ENCODE data around the gene ZNF644.
A peak's percentile ranks its signal among the peaks of the same experiment; 100 is the strongest.

Gene ZNF644

DNA sequence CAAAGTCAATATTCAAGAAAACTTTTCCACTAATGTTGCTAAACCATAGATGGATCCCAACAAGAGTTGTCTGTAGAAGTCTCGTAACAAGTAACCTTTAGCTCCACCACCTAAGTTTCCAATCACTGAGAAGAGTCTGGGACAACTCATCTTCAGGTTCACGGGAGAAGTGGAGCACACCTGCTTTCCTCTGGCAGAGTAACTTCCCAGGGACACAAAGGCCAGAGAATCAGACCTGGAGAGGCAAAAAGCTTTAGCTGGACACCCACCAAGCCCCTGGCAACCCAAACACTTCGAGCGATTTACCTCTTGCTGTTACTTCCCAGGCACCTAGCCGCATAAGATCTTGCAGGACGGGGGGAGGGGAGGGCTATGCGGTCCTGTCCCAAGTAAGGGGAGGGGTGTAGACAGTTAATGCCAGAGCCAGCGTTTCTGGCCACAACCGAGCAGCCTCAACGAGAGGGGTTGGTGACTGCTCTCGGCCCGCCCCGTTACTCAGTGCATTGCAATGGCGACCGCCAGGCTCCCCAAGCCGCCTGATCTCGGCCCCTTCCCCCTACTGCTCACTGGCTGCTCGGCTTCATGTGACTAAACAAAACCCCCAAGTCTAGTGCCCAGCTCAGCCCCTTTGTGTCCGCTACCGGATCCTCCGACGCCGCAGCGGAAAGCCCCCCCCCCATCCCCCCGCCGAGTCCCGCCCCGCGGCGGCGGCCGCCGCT, 709 bp downstream of the ZNF644 start:
- no peak overlapping the region for H2AK5ac ChIP-seq (ENCODE audit: low read length)
- peak overlapping the region; percentile 68 for H2BK5ac ChIP-seq (ENCODE audit: low read length)
- H4K8ac ChIP-seq (ENCODE audit: low read depth, low read length), result no peak overlapping the region
- H2BK15ac ChIP-seq (replicated peaks; ENCODE audit: low read depth), result no peak overlapping the region
- H3K4me2 ChIP-seq (ENCODE audit: low read length), result peak overlapping the region; percentile 41
- H4K5ac ChIP-seq (ENCODE audit: low read length), result peak overlapping the region; percentile 61
- peak overlapping the region; percentile 97 for H3K56ac ChIP-seq (ENCODE audit: low read length)
- peak overlapping the region; percentile 97 for H3K9ac ChIP-seq (ENCODE audit: low read length)
- peak; percentile 96 for DNase-seq
- peak overlapping the region; percentile 99 for H3K4ac ChIP-seq (ENCODE audit: low read depth, low read length)
- H3K27ac ChIP-seq (ENCODE audit: low read depth, low read length), result peak overlapping the region; percentile 100
- peak overlapping the region; percentile 75 for H3K4me3 ChIP-seq (ENCODE audit: low read length)
- no peaks in the 10 kb centered on the region for H3K27me3 ChIP-seq (ENCODE audit: insufficient read depth, low read length, poor library complexity)
- no peak overlapping the region for H3K23ac ChIP-seq (ENCODE audit: low read length)
- H3K4me1 ChIP-seq (ENCODE audit: control insufficient read depth, low read depth, low read length), result peaks cover 5% of the 10 kb centered on the region
- H3K79me1 ChIP-seq (ENCODE audit: low read length), result peaks cover 3% of the 10 kb centered on the region
- no peaks in the 10 kb centered on the region for H3K36me3 ChIP-seq (ENCODE audit: control insufficient read depth, insufficient read depth, low read length)
- H2BK120ac ChIP-seq (ENCODE audit: low read depth, low read length), result peak overlapping the region; percentile 95
- H3K18ac ChIP-seq (ENCODE audit: low read length), result peak overlapping the region; percentile 100
- WGBS (ENCODE audit: extremely low coverage, insufficient coverage, low lambda C conversion rate), result no CpG with 5 or more reads among the region's 33 CpGs
- H3K79me2 ChIP-seq (ENCODE audit: control insufficient read depth, insufficient read depth, low read length), result peaks cover 36% of the 10 kb centered on the region

DNA sequence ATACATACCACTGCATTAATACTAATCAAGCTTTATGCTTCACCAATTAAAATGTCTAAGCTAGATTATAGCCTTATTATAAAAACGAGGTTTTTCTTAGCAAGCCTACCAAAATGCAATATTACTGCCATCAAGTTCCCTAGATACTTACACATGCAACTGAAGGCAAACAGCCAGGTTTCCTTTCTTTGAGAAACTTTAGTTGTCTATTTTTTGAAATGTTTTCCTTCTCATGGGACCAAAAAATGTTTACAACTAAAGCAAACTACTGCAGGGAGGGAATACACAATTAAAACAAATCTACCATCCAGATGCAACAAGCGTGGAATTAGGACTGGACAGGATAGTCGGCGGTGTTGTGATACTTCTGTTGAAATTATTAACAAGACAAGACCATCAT, 1.3 kb downstream of the ZNF644 start:
- no peak overlapping the region for H3K4ac ChIP-seq (ENCODE audit: low read depth, low read length)
- peaks cover 6% of the 10 kb centered on the region for H3K4me1 ChIP-seq (ENCODE audit: control insufficient read depth, low read depth, low read length)
- H3K4me3 ChIP-seq (ENCODE audit: low read length), result peak overlapping the region; percentile 75
- H3K9ac ChIP-seq (ENCODE audit: low read length), result peak overlapping the region; percentile 87
- no peak overlapping the region for H2AK5ac ChIP-seq (ENCODE audit: low read length)
- H3K79me2 ChIP-seq (ENCODE audit: control insufficient read depth, insufficient read depth, low read length), result peaks cover 41% of the 10 kb centered on the region
- peaks cover 4% of the 10 kb centered on the region for H3K79me1 ChIP-seq (ENCODE audit: low read length)
- H4K5ac ChIP-seq (ENCODE audit: low read length), result no peak overlapping the region
- H3K27ac ChIP-seq (ENCODE audit: low read depth, low read length), result no peak overlapping the region
- no peak overlapping the region for H4K8ac ChIP-seq (ENCODE audit: low read depth, low read length)
- H3K23ac ChIP-seq (ENCODE audit: low read length), result no peak overlapping the region
- no peak overlapping the region for H2BK120ac ChIP-seq (ENCODE audit: low read depth, low read length)
- WGBS (ENCODE audit: extremely low coverage, insufficient coverage, low lambda C conversion rate), result no CpG with 5 or more reads among the region's 4 CpGs
- no peak overlapping the region for H2BK15ac ChIP-seq (replicated peaks; ENCODE audit: low read depth)
- DNase-seq, result no peak
- H2BK5ac ChIP-seq (ENCODE audit: low read length), result no peak overlapping the region
- H3K18ac ChIP-seq (ENCODE audit: low read length), result no peak overlapping the region
- peak overlapping the region; percentile 43 for H3K4me2 ChIP-seq (ENCODE audit: low read length)
- H3K27me3 ChIP-seq (ENCODE audit: insufficient read depth, low read length, poor library complexity), result no peaks in the 10 kb centered on the region
- H3K56ac ChIP-seq (ENCODE audit: low read length), result peak overlapping the region; percentile 85
- H3K36me3 ChIP-seq (ENCODE audit: control insufficient read depth, insufficient read depth, low read length), result no peaks in the 10 kb centered on the region

DNA sequence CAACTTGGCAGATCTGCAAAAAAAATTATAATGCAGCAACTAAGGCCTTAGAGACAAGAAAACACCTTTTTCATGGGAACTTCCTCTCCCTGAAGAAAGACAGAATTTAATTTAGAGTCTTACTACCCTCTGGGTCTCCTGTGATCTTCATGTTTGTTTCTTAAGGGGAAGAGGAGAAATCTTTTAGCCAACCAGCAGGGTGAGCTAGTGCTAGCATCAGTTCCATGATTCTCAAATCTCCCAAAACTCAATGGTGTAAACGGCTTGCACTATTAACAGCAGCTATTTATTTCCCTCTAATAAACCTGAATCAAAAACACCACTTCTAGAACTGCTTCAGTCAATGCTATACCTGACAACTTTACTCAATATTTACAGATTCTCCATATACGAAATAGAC, 3.8 kb downstream of the ZNF644 start:
- H2AK5ac ChIP-seq (ENCODE audit: low read length), result no peak overlapping the region
- no peaks in the 10 kb centered on the region for H3K36me3 ChIP-seq (ENCODE audit: control insufficient read depth, insufficient read depth, low read length)
- H2BK15ac ChIP-seq (replicated peaks; ENCODE audit: low read depth), result no peak overlapping the region
- peak; percentile 57 for DNase-seq
- no peak overlapping the region for H3K56ac ChIP-seq (ENCODE audit: low read length)
- H3K4me3 ChIP-seq (ENCODE audit: low read length), result no peak overlapping the region
- H3K27me3 ChIP-seq (ENCODE audit: insufficient read depth, low read length, poor library complexity), result no peaks in the 10 kb centered on the region
- no peak overlapping the region for H3K4me2 ChIP-seq (ENCODE audit: low read length)
- H2BK5ac ChIP-seq (ENCODE audit: low read length), result no peak overlapping the region
- H2BK120ac ChIP-seq (ENCODE audit: low read depth, low read length), result no peak overlapping the region
- peaks cover 56% of the 10 kb centered on the region for H3K79me2 ChIP-seq (ENCODE audit: control insufficient read depth, insufficient read depth, low read length)
- no peak overlapping the region for H3K23ac ChIP-seq (ENCODE audit: low read length)
- WGBS (ENCODE audit: extremely low coverage, insufficient coverage, low lambda C conversion rate), result no CpG with 5 or more reads among the region's 2 CpGs
- no peak overlapping the region for H3K4ac ChIP-seq (ENCODE audit: low read depth, low read length)
- no peak overlapping the region for H4K5ac ChIP-seq (ENCODE audit: low read length)
- peaks cover 6% of the 10 kb centered on the region for H3K4me1 ChIP-seq (ENCODE audit: control insufficient read depth, low read depth, low read length)
- no peak overlapping the region for H4K8ac ChIP-seq (ENCODE audit: low read depth, low read length)
- peaks cover 5% of the 10 kb centered on the region for H3K79me1 ChIP-seq (ENCODE audit: low read length)
- no peak overlapping the region for H3K18ac ChIP-seq (ENCODE audit: low read length)
- no peak overlapping the region for H3K9ac ChIP-seq (ENCODE audit: low read length)
- H3K27ac ChIP-seq (ENCODE audit: low read depth, low read length), result no peak overlapping the region

DNA sequence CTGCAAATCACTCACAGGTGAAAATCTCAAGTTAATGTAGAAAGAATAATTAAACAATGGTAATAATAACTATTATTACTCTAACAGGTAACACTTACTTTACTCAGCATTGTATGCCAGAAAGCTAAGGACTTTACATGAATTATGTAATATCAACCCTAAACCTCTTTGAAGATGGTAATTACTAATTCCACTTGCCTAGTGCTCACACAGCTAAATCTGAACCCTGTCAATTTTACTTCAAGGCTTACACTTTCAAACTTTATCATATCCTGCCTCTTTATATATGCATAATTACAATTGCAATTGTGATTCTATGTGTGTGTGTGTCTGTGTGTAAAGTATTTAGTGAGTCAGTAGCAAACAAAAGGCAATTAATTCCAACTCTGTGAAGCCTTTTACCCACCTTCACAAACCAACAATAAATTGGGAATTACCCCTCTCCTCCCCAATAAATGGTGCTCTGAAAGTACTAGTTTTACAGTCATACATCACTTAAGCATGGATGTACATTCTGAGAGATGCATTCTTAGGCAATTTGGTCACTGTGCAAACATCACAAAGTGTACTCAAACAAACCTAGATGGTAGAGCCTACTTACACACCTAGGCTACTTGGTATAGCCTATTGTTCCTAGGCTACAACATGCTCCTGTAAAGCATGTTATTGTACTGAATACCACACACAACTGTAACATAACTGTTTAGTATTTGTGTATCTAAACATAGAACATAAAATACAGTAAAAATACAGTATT, 5.9 kb downstream of the ZNF644 start:
- Histone ChIP-seq H3K23ac (ENCODE audit: low read length) (no peak overlapping the region), H2AK5ac (ENCODE audit: low read length) (no peak overlapping the region), H3K9ac (ENCODE audit: low read length) (no peak overlapping the region), H3K56ac (ENCODE audit: low read length) (no peak overlapping the region), H4K5ac (ENCODE audit: low read length) (no peak overlapping the region), H4K8ac (ENCODE audit: low read depth, low read length) (no peak overlapping the region), H3K4me3 (ENCODE audit: low read length) (no peak overlapping the region), H3K27ac (ENCODE audit: low read depth, low read length) (no peak overlapping the region), H2BK120ac (ENCODE audit: low read depth, low read length) (no peak overlapping the region), H3K4ac (ENCODE audit: low read depth, low read length) (no peak overlapping the region), H3K18ac (ENCODE audit: low read length) (no peak overlapping the region), H2BK5ac (ENCODE audit: low read length) (no peak overlapping the region), H3K79me1 (ENCODE audit: low read length) (peaks cover 5% of the 10 kb centered on the region), H3K4me1 (ENCODE audit: control insufficient read depth, low read depth, low read length) (peaks cover 2% of the 10 kb centered on the region), H3K79me2 (ENCODE audit: control insufficient read depth, insufficient read depth, low read length) (peaks cover 66% of the 10 kb centered on the region), H3K36me3 (ENCODE audit: control insufficient read depth, insufficient read depth, low read length) (no peaks in the 10 kb centered on the region), H2BK15ac (replicated peaks; ENCODE audit: low read depth) (no peak overlapping the region), H3K27me3 (ENCODE audit: insufficient read depth, low read length, poor library complexity) (no peaks in the 10 kb centered on the region), H3K4me2 (ENCODE audit: low read length) (no peak overlapping the region)
- no peak for DNase-seq

DNA sequence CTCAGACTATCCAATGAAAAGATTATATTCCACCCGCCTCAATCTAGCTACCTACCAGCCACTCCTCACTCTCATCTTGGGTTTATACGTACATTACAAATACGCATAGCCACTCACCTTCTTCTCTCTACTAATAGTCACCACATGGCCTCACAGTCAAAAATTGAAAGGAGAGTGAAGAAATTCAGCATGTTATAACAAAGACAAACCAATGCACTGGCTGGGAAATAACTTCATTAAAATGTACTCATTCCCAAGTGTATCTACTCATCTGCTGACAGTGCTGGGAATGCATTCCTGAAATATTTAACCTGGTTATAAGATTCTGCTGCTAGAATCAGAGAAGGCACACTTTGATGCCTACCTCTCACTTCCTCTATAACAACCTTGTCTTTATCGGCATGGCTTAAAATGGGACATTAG, 6.5 kb downstream of the ZNF644 start:
- H3K4me2 ChIP-seq (ENCODE audit: low read length), result no peak overlapping the region
- no peak overlapping the region for H3K4me3 ChIP-seq (ENCODE audit: low read length)
- no peak overlapping the region for H3K9ac ChIP-seq (ENCODE audit: low read length)
- H3K79me1 ChIP-seq (ENCODE audit: low read length), result peaks cover 5% of the 10 kb centered on the region
- H3K36me3 ChIP-seq (ENCODE audit: control insufficient read depth, insufficient read depth, low read length), result no peaks in the 10 kb centered on the region
- H3K79me2 ChIP-seq (ENCODE audit: control insufficient read depth, insufficient read depth, low read length), result peaks cover 63% of the 10 kb centered on the region
- no CpG with 5 or more reads among the region's 4 CpGs for WGBS (ENCODE audit: extremely low coverage, insufficient coverage, low lambda C conversion rate)
- DNase-seq, result no peak
- peaks cover 2% of the 10 kb centered on the region for H3K4me1 ChIP-seq (ENCODE audit: control insufficient read depth, low read depth, low read length)
- no peak overlapping the region for H2AK5ac ChIP-seq (ENCODE audit: low read length)
- H3K27me3 ChIP-seq (ENCODE audit: insufficient read depth, low read length, poor library complexity), result no peaks in the 10 kb centered on the region
- no peak overlapping the region for H2BK120ac ChIP-seq (ENCODE audit: low read depth, low read length)
- no peak overlapping the region for H2BK15ac ChIP-seq (replicated peaks; ENCODE audit: low read depth)
- no peak overlapping the region for H3K18ac ChIP-seq (ENCODE audit: low read length)
- no peak overlapping the region for H4K5ac ChIP-seq (ENCODE audit: low read length)
- H3K27ac ChIP-seq (ENCODE audit: low read depth, low read length), result no peak overlapping the region
- H4K8ac ChIP-seq (ENCODE audit: low read depth, low read length), result no peak overlapping the region
- no peak overlapping the region for H2BK5ac ChIP-seq (ENCODE audit: low read length)
- H3K56ac ChIP-seq (ENCODE audit: low read length), result no peak overlapping the region
- no peak overlapping the region for H3K23ac ChIP-seq (ENCODE audit: low read length)
- H3K4ac ChIP-seq (ENCODE audit: low read depth, low read length), result no peak overlapping the region

All from mesendoderm (in vitro differentiated cells).